GM21528 (cell line): ENCODE results near the gene RDH11.

Experiments used
- ATAC-seq: cut with Tn5 transposase; IDR thresholded peaks from one replicate; pipeline ENCODE4 v1.9.1; 2021; ENCODE audit warnings: mild to moderate bottlenecking, moderate library complexity; ENCODE audit not compliant: unreplicated experiment, low FRiP score

The RDH11 gene

DNA sequence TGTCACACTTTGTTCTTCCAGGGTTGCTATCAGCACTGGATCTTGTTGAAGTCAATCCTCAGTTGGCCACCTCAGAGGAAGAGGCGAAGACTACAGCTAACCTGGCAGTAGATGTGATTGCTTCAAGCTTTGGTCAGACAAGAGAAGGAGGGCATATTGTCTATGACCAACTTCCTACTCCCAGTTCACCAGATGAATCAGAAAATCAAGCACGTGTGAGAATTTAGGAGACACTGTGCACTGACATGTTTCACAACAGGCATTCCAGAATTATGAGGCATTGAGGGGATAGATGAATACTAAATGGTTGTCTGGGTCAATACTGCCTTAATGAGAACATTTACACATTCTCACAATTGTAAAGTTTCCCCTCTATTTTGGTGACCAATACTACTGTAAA lies 44.9 kb downstream of the RDH11 start:
- ATAC-seq: no peak

DNA sequence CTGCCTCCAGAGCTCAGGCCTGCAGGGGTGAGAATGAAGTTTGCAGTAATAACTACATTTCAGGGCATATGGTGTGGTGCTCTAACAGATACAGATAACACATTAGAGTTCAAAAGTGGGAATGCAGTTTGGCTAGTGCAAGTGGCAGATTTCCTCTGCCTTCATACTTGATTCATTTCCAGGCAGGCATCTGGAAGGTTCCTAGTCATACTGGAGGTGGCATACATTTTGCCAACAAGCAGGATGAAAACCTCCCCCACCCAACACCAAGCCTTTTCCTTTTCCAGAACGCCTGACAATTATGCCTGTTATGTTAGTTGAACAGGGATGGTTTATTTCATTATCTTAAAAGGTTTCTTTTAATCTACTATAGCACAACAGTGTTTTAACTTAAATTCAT lies 45.4 kb downstream of the RDH11 start:
- no peak for ATAC-seq

- ATAC-seq: no peak
These were observed 49.4 kb downstream of the RDH11 start for GRCh38 chr14:67646131-67646530.

DNA sequence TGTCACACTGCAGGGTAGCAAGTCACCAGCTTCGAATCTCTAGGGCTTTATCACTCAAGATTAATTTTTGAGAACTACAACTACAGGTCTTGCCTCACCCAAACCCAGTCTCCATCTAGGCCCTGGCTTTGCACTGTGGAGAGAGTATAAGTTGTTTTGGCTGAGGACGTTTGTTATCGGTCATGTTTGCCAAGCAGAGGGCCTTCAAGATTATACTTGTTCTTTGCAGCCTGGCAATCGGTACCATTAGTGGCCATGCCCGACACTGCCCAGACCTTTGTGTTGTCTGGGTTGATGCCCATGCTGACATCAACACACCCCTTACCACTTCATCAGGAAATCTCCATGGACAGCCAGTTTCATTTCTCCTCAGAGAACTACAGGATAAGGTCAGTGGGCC lies 50.1 kb downstream of the RDH11 start:
- ATAC-seq: no peak

DNA sequence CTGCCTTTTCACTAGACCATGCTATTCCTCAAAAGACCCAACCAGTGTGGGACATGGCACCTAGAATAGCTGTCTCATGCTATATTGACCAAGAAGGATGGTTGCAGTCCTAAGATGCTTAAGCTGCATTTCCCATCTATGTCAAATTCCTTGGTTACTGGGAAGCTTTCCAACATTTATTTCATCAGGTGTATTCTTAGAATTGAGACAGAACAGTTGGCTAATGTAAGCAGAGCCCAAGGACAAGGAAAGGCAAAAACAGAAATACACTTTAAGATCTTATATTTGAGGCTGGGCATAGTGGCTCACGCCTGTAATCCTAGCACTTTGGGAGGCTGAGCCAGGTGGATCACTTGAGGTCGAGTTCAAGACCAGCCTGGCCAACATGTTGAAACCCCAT lies 51.1 kb downstream of the RDH11 start:
- ATAC-seq: no peak

DNA sequence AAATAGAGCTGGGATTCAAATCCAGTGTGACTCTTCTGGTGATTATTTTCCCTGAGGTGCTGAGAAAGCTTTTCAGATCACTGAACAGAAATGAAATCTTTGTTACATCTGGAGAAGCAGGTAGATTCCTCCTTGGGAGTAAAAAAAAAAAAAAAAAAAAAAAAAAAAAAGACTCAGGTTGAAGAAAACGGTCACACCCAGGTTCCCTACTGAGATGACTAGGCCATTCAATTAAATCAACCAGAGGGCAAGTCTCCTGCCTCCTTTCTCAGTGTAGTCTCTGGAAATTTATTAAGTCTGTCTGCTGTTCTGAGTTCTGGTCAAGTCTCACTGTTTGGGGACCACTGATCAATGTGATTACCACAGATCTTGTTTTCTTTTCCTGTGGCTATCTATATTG lies 51.9 kb downstream of the RDH11 start:
- no peak for ATAC-seq

DNA sequence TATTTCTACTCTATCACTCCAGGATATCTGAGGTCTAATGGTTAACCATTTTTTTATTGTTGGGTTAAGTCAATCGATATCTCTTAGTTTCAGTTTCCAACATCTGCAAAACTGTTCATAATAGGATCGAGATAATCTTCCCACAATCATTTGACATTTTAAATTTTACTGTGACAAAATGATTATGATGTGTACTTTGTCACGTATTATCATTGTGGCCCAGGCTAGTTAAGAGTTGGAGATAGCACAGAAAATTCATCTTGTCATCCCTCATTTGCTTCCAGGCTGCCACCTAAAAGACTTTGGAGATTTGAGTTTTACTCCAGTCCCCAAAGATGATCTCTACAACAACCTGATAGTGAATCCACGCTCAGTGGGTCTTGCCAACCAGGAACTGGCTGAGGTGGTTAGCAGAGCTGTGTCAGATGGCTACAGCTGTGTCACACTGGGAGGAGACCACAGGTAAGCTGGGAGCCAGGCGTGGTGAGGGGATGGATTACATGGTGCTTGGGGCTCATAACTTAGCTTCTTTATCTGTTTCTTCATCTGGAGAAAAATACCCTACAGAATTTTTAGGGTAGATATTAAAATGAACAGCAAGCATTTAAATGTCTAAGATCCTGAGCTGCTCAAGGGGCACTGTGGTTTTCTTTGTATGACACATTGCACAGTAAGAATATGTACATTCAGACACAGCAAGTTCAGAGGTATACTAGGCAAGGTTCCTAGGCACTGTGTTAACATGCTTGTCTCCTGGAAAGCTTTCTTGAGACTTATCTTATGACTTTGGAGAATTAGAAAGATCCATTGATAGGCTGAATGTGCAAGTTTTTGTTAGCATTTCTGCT lies 53.4 kb downstream of the RDH11 start:
- ATAC-seq: no peak

GRCh38 chr14:67641480-67641879 lies 54.1 kb downstream of the RDH11 start:
- ATAC-seq: no peak

- no peak for ATAC-seq
These were observed 56.9 kb downstream of the RDH11 start for GRCh38 chr14:67638642-67639041.

- no peak for ATAC-seq
These were observed 59.1 kb downstream of the RDH11 start for GRCh38 chr14:67636361-67636919.

- ATAC-seq: no peak
These were observed 62.0 kb downstream of the RDH11 start for GRCh38 chr14:67633451-67634147.

GRCh38 chr14:67630938-67631337 lies 64.6 kb downstream of the RDH11 start:
- ATAC-seq: no peak

- ATAC-seq: no peak
These were observed 65.4 kb downstream of the RDH11 start for GRCh38 chr14:67630186-67630585.

- no peak for ATAC-seq
These were observed 68.0 kb downstream of the RDH11 start for GRCh38 chr14:67627519-67627918.
